HG02759 (cell line): Measurements from ENCODE around the gene CFDP1.
"Not testable (repeated sequence)": the region's sequence is repeated elsewhere in the genome, so short reads cannot be mapped to it uniquely, and the experiment has no call there.

Experiments
- ATAC-seq: cut with Tn5 transposase; IDR thresholded peaks from one replicate; pipeline ENCODE4 v1.9.1; 2021; ENCODE audit warnings: mild to moderate bottlenecking, moderate library complexity; ENCODE audit not compliant: unreplicated experiment

The CFDP1 gene

GRCh38 chr16:75459691-75460090, 26.4 kb upstream of the CFDP1 start:
- no peak for ATAC-seq

GRCh38 chr16:75458439-75458838, 25.1 kb upstream of the CFDP1 start:
- no peak for ATAC-seq

- ATAC-seq = no peak
Observed at GRCh38 chr16:75458029-75458428, 24.7 kb upstream of the CFDP1 start.

GRCh38 chr16:75457485-75458021, 24.2 kb upstream of the CFDP1 start:
- ATAC-seq = no peak

- ATAC-seq = no peak
Observed at GRCh38 chr16:75456971-75457370, 23.7 kb upstream of the CFDP1 start.

GRCh38 chr16:75456486-75456885, 23.2 kb upstream of the CFDP1 start:
- ATAC-seq = not testable (repeated sequence)

- ATAC-seq = no peak
Observed at GRCh38 chr16:75455677-75456076, 22.4 kb upstream of the CFDP1 start.

GRCh38 chr16:75452464-75453190, 19.3 kb upstream of the CFDP1 start:
- no peak for ATAC-seq

- ATAC-seq = no peak
Observed at GRCh38 chr16:75446416-75446815, 13.1 kb upstream of the CFDP1 start.

GRCh38 chr16:75445298-75445697, 12.0 kb upstream of the CFDP1 start:
- ATAC-seq = no peak

- no peak for ATAC-seq
Observed at GRCh38 chr16:75443298-75443697, 10.0 kb upstream of the CFDP1 start.

- ATAC-seq = peak; percentile 72
Observed at GRCh38 chr16:75433732-75434413, 570 bp upstream of the CFDP1 start.

- no peak for ATAC-seq
Observed at GRCh38 chr16:75429621-75430403, 3.5 kb downstream of the CFDP1 start.

- not testable (repeated sequence) for ATAC-seq
Observed at GRCh38 chr16:75426524-75426923, 6.8 kb downstream of the CFDP1 start.

GRCh38 chr16:75424105-75424762, 9.1 kb downstream of the CFDP1 start:
- ATAC-seq = not testable (repeated sequence)

GRCh38 chr16:75423723-75424104, 9.6 kb downstream of the CFDP1 start:
- ATAC-seq = no peak

GRCh38 chr16:75421820-75422126, 11.5 kb downstream of the CFDP1 start:
- no peak for ATAC-seq

- peak; percentile 93 for ATAC-seq
Observed at GRCh38 chr16:75420987-75421819, 12.1 kb downstream of the CFDP1 start.

GRCh38 chr16:75416904-75417565, 16.3 kb downstream of the CFDP1 start:
- no peak for ATAC-seq
